ENCODE results near the gene TBL1X.

The TBL1X gene

GRCh38 chrX:9516635-9517034, 51.8 kb downstream of the TBL1X start:
- Histone ChIP-seq H3K27ac (ENCODE audit: low read depth in 2 of 2, low read length in 2 of 2) (no peak overlapping the region), H3K4me3 (ENCODE audit: low read length in 2 of 2) (no peak overlapping the region), H3K27me3 (ENCODE audit: control insufficient read depth in 2 of 2, insufficient read depth in 2 of 2, low read length in 2 of 2) (no peaks in the 10 kb centered on the region), H3K4me1 (ENCODE audit: control insufficient read depth in 2 of 2, insufficient read depth in 2 of 2, low read length in 2 of 2) (no peaks in the 10 kb centered on the region), H3K9ac (ENCODE audit: low read depth in 1 of 2, low read length in 2 of 2) (no peak overlapping the region), H3K36me3 (ENCODE audit: control insufficient read depth in 2 of 2, insufficient read depth in 2 of 2, low read length in 2 of 2) (no peaks in the 10 kb centered on the region), H3K9me3 (ENCODE audit: control insufficient read depth in 2 of 2, low read length in 2 of 2) (no peaks in the 10 kb centered on the region)

GRCh38 chrX:9518051-9518450, 53.2 kb downstream of the TBL1X start:
- H3K36me3 ChIP-seq (ENCODE audit: control insufficient read depth in 2 of 2, insufficient read depth in 2 of 2, low read length in 2 of 2) = no peaks in the 10 kb centered on the region
- no peaks in the 10 kb centered on the region for H3K4me1 ChIP-seq (ENCODE audit: control insufficient read depth in 2 of 2, insufficient read depth in 2 of 2, low read length in 2 of 2)
- no peak overlapping the region for H3K4me3 ChIP-seq (ENCODE audit: low read length in 2 of 2)
- H3K9me3 ChIP-seq (ENCODE audit: control insufficient read depth in 2 of 2, low read length in 2 of 2) = no peaks in the 10 kb centered on the region
- H3K9ac ChIP-seq (ENCODE audit: low read depth in 1 of 2, low read length in 2 of 2) = no peak overlapping the region
- H3K27me3 ChIP-seq (ENCODE audit: control insufficient read depth in 2 of 2, insufficient read depth in 2 of 2, low read length in 2 of 2) = no peaks in the 10 kb centered on the region
- H3K27ac ChIP-seq (ENCODE audit: low read depth in 2 of 2, low read length in 2 of 2) = no peak overlapping the region

DNA sequence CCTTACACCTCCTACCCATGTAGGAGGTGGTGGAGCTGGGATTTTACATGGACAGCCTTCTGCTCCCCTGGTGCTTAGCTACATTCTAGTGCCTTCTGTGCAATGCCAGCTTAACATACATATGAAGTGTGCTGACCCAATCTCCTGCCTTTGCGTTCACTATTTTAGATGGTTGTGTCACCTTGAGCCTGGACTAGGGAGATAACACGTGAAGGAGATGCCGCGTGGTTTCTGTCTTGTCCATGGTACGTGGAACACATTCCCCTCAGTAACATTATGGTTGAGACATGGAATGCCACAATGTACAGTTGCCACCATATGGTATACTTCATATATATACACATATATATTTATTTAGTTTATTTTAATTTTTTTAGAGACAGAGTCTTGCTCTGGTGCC, 54.0 kb downstream of the TBL1X start:
- Histone ChIP-seq H3K4me1 (ENCODE audit: control insufficient read depth in 2 of 2, insufficient read depth in 2 of 2, low read length in 2 of 2) (no peaks in the 10 kb centered on the region), H3K9me3 (ENCODE audit: control insufficient read depth in 2 of 2, low read length in 2 of 2) (no peaks in the 10 kb centered on the region), H3K27me3 (ENCODE audit: control insufficient read depth in 2 of 2, insufficient read depth in 2 of 2, low read length in 2 of 2) (no peaks in the 10 kb centered on the region), H3K9ac (ENCODE audit: low read depth in 1 of 2, low read length in 2 of 2) (no peak overlapping the region), H3K36me3 (ENCODE audit: control insufficient read depth in 2 of 2, insufficient read depth in 2 of 2, low read length in 2 of 2) (no peaks in the 10 kb centered on the region), H3K27ac (ENCODE audit: low read depth in 2 of 2, low read length in 2 of 2) (no peak overlapping the region), H3K4me3 (ENCODE audit: low read length in 2 of 2) (no peak overlapping the region)

DNA sequence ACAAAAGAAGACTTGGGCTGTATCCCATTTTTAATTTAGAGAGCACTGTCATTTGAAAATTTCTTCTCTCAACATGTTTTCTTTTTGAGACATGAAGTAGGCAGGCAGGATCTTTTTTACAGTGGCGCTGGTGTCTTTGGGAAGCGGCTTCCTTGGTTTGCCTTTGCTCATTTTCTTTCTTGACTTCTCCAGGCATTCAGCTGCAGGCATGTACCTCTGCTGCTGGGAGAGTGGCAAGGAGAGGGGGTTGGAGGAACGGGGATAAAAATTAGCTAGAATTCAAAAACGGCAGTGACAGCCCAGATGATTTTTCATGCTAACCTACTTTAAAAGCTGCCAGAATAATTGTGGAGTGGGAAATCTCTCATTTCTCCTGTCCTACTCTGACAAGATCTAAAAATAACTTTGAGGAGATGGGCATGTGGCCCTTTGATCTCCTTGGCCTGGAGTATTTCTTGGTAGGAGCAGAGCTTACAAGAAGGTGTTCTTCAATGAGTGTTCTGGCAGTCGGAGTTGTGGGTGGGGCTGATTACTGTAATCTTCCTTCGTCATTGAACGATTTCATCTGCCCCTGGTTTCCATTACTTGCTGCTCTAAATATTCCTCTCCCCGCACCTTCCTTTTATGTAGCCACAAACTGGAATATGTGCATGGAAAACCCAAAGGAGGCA, 54.8 kb downstream of the TBL1X start:
- H3K4me1 ChIP-seq (ENCODE audit: control insufficient read depth in 2 of 2, insufficient read depth in 2 of 2, low read length in 2 of 2) = no peaks in the 10 kb centered on the region
- H3K36me3 ChIP-seq (ENCODE audit: control insufficient read depth in 2 of 2, insufficient read depth in 2 of 2, low read length in 2 of 2) = no peaks in the 10 kb centered on the region
- no peaks in the 10 kb centered on the region for H3K9me3 ChIP-seq (ENCODE audit: control insufficient read depth in 2 of 2, low read length in 2 of 2)
- no peak overlapping the region for H3K4me3 ChIP-seq (ENCODE audit: low read length in 2 of 2)
- no peaks in the 10 kb centered on the region for H3K27me3 ChIP-seq (ENCODE audit: control insufficient read depth in 2 of 2, insufficient read depth in 2 of 2, low read length in 2 of 2)
- H3K9ac ChIP-seq (ENCODE audit: low read depth in 1 of 2, low read length in 2 of 2) = no peak overlapping the region
- H3K27ac ChIP-seq (ENCODE audit: low read depth in 2 of 2, low read length in 2 of 2) = no peak overlapping the region

DNA sequence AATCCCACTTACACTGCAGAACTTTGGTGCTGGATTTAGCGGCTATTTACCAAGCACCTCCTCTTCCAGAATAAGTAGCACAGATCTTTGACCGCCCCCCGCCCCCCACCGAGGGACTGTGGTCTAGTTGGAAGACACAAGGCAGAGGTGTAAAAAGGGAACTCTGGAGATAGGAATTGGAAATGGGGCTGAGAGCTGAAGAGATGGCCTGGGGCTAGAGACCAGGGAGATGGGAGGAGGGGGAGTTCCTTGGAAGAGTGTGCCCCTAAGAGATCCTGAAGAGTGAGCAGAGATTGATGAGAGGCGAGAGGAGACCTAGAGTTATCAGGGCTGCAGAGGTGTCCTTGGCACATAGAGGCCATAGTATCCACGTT, 55.3 kb downstream of the TBL1X start:
- Histone ChIP-seq H3K36me3 (ENCODE audit: control insufficient read depth in 2 of 2, insufficient read depth in 2 of 2, low read length in 2 of 2) (no peaks in the 10 kb centered on the region), H3K27me3 (ENCODE audit: control insufficient read depth in 2 of 2, insufficient read depth in 2 of 2, low read length in 2 of 2) (no peaks in the 10 kb centered on the region), H3K9me3 (ENCODE audit: control insufficient read depth in 2 of 2, low read length in 2 of 2) (no peaks in the 10 kb centered on the region), H3K4me1 (ENCODE audit: control insufficient read depth in 2 of 2, insufficient read depth in 2 of 2, low read length in 2 of 2) (no peaks in the 10 kb centered on the region), H3K4me3 (ENCODE audit: low read length in 2 of 2) (no peak overlapping the region), H3K27ac (ENCODE audit: low read depth in 2 of 2, low read length in 2 of 2) (no peak overlapping the region), H3K9ac (ENCODE audit: low read depth in 1 of 2, low read length in 2 of 2) (no peak overlapping the region)

DNA sequence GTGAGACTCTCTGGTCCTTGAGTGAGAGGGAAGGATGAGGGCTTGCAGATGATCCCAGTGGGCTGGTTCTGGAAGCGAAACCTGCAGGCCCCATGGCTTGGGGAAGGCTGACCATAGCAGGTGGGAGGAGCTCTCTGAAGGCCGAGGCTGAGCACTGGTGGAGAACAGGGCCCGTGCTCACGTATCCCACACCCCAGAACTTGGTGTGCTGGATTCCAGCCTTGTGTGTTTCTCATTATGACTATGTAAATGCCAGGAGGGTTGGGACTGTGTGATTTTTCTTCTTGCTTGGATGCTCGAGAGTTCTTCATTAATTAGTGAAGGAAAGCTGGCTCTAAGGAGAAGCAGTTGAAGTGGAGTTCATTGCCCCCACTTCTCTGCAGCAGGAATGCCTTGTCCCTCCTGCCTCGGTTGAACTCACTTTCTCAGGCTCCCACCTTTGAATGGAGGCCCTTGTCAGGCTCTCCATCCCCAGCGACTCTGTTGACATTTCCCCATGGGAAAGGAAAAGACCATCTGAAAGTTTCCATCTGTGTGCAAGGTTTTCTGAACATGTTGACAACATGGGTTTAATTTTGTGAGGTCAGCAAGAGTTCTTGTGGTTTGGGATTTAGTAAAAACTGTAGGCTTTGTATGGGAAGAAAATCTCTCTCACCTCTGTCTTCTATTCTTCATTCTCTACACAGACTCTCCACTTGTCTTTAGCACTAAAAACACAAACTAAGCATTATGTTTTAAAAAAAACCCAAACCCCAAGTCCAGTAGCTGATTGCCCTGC, 57.7 kb downstream of the TBL1X start:
- H3K9ac ChIP-seq (ENCODE audit: low read depth in 1 of 2, low read length in 2 of 2) = no peak overlapping the region
- no peak overlapping the region for H3K4me3 ChIP-seq (ENCODE audit: low read length in 2 of 2)
- no peaks in the 10 kb centered on the region for H3K9me3 ChIP-seq (ENCODE audit: control insufficient read depth in 2 of 2, low read length in 2 of 2)
- no peaks in the 10 kb centered on the region for H3K4me1 ChIP-seq (ENCODE audit: control insufficient read depth in 2 of 2, insufficient read depth in 2 of 2, low read length in 2 of 2)
- H3K36me3 ChIP-seq (ENCODE audit: control insufficient read depth in 2 of 2, insufficient read depth in 2 of 2, low read length in 2 of 2) = no peaks in the 10 kb centered on the region
- no peak overlapping the region for H3K27ac ChIP-seq (ENCODE audit: low read depth in 2 of 2, low read length in 2 of 2)
- H3K27me3 ChIP-seq (ENCODE audit: control insufficient read depth in 2 of 2, insufficient read depth in 2 of 2, low read length in 2 of 2) = no peaks in the 10 kb centered on the region

DNA sequence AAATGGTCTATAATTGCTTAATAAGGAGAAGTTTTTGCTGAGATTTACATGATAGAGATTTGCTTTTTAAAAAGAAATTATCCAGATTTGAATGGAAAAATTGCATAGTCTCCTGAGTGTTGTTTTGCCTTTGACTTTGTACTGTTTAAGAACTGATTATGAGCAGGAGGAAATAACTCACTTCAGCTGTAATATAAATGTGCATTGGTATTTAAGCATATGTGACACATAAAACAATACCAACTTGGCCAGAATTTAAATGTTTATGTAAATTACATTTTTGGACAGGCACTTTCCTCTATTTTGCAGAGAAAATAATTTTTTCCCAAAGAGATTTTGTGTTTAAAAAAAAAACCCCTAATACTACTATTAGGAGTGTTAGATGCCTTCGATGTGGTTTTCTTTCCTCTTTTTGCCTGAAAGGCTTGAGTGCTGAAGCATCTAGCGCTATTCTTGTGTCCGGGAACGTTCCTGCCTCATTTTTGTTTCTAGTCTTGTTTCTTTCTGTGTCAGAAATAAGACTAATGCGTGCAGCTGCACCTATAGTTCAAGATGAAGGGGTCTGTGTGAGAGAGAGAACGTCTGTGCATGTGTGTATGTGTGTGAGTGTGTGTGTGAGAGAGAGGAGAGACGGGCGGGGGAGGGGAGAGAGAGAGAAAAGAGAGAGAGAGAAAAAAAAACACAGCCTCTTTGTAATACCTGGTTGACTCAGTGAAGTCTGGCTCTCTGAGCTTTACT, 60.8 kb downstream of the TBL1X start:
- Histone ChIP-seq H3K9me3 (ENCODE audit: control insufficient read depth in 2 of 2, low read length in 2 of 2) (no peaks in the 10 kb centered on the region), H3K36me3 (ENCODE audit: control insufficient read depth in 2 of 2, insufficient read depth in 2 of 2, low read length in 2 of 2) (no peaks in the 10 kb centered on the region), H3K4me1 (ENCODE audit: control insufficient read depth in 2 of 2, insufficient read depth in 2 of 2, low read length in 2 of 2) (no peaks in the 10 kb centered on the region), H3K27me3 (ENCODE audit: control insufficient read depth in 2 of 2, insufficient read depth in 2 of 2, low read length in 2 of 2) (no peaks in the 10 kb centered on the region), H3K27ac (ENCODE audit: low read depth in 2 of 2, low read length in 2 of 2) (no peak overlapping the region), H3K4me3 (ENCODE audit: low read length in 2 of 2) (no peak overlapping the region), H3K9ac (ENCODE audit: low read depth in 1 of 2, low read length in 2 of 2) (no peak overlapping the region)

GRCh38 chrX:9526965-9527364, 62.1 kb downstream of the TBL1X start:
- Histone ChIP-seq H3K4me1 (ENCODE audit: control insufficient read depth in 2 of 2, insufficient read depth in 2 of 2, low read length in 2 of 2) (no peaks in the 10 kb centered on the region), H3K9me3 (ENCODE audit: control insufficient read depth in 2 of 2, low read length in 2 of 2) (no peaks in the 10 kb centered on the region)

DNA sequence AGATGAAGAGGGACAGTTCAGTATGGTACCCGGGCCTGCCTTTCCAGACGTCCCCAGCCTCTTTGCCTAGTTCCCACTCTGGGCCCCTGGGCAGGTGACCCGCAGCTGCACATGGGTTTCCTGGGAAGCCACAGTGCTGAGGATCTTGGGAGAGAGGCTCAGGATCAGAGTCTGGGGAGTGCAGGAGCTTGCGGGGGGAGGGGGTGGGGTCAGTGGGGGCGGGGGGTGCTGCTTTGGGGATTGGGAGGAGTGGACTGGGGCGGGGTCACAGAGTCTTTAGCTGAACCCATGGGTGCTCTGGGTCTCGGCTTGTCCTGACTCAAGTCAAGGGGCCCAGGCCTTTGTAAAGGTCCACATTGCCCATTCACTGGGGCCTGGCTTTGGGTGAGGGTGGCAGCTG, 63.6 kb downstream of the TBL1X start:
- H3K4me1 ChIP-seq (ENCODE audit: control insufficient read depth in 2 of 2, insufficient read depth in 2 of 2, low read length in 2 of 2) = no peaks in the 10 kb centered on the region
- H3K27me3 ChIP-seq (ENCODE audit: control insufficient read depth in 2 of 2, insufficient read depth in 2 of 2, low read length in 2 of 2) = no peaks in the 10 kb centered on the region
- H3K27ac ChIP-seq (ENCODE audit: low read depth in 2 of 2, low read length in 2 of 2) = no peak overlapping the region
- H3K4me3 ChIP-seq (ENCODE audit: low read length in 2 of 2) = no peak overlapping the region
- H3K9me3 ChIP-seq (ENCODE audit: control insufficient read depth in 2 of 2, low read length in 2 of 2) = no peaks in the 10 kb centered on the region
- H3K36me3 ChIP-seq (ENCODE audit: control insufficient read depth in 2 of 2, insufficient read depth in 2 of 2, low read length in 2 of 2) = no peaks in the 10 kb centered on the region
- H3K9ac ChIP-seq (ENCODE audit: low read depth in 1 of 2, low read length in 2 of 2) = no peak overlapping the region

More at GRCh38 chrX:9526965-9527364, 62.1 kb downstream of the TBL1X start:
- Histone ChIP-seq H3K27ac (ENCODE audit: low read depth in 2 of 2, low read length in 2 of 2) (no peak overlapping the region), H3K27me3 (ENCODE audit: control insufficient read depth in 2 of 2, insufficient read depth in 2 of 2, low read length in 2 of 2) (no peaks in the 10 kb centered on the region), H3K4me3 (ENCODE audit: low read length in 2 of 2) (no peak overlapping the region), H3K36me3 (ENCODE audit: control insufficient read depth in 2 of 2, insufficient read depth in 2 of 2, low read length in 2 of 2) (no peaks in the 10 kb centered on the region), H3K9ac (ENCODE audit: low read depth in 1 of 2, low read length in 2 of 2) (no peak overlapping the region)

DNA sequence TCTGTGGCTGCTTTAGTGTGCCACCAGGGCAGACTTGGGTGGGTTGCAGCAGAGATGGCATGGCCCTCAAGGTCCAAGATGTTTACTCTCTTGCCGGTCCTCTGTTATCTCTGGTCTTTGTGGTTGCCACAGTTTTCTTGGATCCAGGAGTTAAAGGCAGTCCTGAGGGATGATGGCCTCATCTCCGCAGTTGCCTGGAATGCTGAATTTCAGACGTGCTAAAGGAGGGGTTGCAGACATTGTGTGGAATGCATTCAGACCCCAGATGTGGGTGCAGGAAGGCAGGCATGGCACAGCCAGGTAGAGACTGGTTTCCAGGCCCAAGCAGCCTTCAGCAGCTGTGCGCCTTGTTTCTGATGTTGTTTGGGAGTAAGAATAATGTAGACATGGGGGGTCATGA, 64.4 kb downstream of the TBL1X start:
- Histone ChIP-seq H3K4me1 (ENCODE audit: control insufficient read depth in 2 of 2, insufficient read depth in 2 of 2, low read length in 2 of 2) (no peaks in the 10 kb centered on the region), H3K9ac (ENCODE audit: low read depth in 1 of 2, low read length in 2 of 2) (no peak overlapping the region), H3K4me3 (ENCODE audit: low read length in 2 of 2) (no peak overlapping the region), H3K36me3 (ENCODE audit: control insufficient read depth in 2 of 2, insufficient read depth in 2 of 2, low read length in 2 of 2) (no peaks in the 10 kb centered on the region), H3K9me3 (ENCODE audit: control insufficient read depth in 2 of 2, low read length in 2 of 2) (no peaks in the 10 kb centered on the region), H3K27ac (ENCODE audit: low read depth in 2 of 2, low read length in 2 of 2) (no peak overlapping the region), H3K27me3 (ENCODE audit: control insufficient read depth in 2 of 2, insufficient read depth in 2 of 2, low read length in 2 of 2) (no peaks in the 10 kb centered on the region)
